ENCODE measurements around the gene GPR31.

GPR31 gene

GRCh38 chr6:167162591-167162990 lies 4.8 kb upstream of the GPR31 start:
- DNase-seq (ENCODE audit: low read depth, low spot score), result no peak
- no peak for TF ChIP-seq CTCF (IDR thresholded peaks at IDR 0.05; ENCODE audit: low read depth, low read length)
- no peak overlapping the region for H3K4me3 ChIP-seq (ENCODE audit: low read depth, low read length)
- in situ Hi-C loops (cut with HindIII; ENCODE audit: low sequenced_read_pairs), result no loop called here

- in situ Hi-C loops (cut with HindIII; ENCODE audit: low sequenced_read_pairs), result no loop called here
- DNase-seq (ENCODE audit: low read depth, low spot score), result no peak
Observed at GRCh38 chr6:167161851-167162467, 4.2 kb upstream of the GPR31 start.

GRCh38 chr6:167157414-167157813 lies 366 bp downstream of the GPR31 start:
- DNase-seq (ENCODE audit: low read depth, low spot score), result no peak
- no peak for TF ChIP-seq CTCF (IDR thresholded peaks at IDR 0.05; ENCODE audit: low read depth, low read length)
- H3K4me3 ChIP-seq (ENCODE audit: low read depth, low read length), result no peak overlapping the region
- in situ Hi-C loops (cut with HindIII; ENCODE audit: low sequenced_read_pairs), result no loop called here

More at GRCh38 chr6:167161851-167162467, 4.2 kb upstream of the GPR31 start:
- TF ChIP-seq CTCF (IDR thresholded peaks at IDR 0.05; ENCODE audit: low read depth, low read length), result no peak
- no peak overlapping the region for H3K4me3 ChIP-seq (ENCODE audit: low read depth, low read length)

- in situ Hi-C loops (cut with HindIII; ENCODE audit: low sequenced_read_pairs), result no loop called here
- no peak overlapping the region for H3K4me3 ChIP-seq (ENCODE audit: low read depth, low read length)
- no peak for TF ChIP-seq CTCF (IDR thresholded peaks at IDR 0.05; ENCODE audit: low read depth, low read length)
- no peak for DNase-seq (ENCODE audit: low read depth, low spot score)
Observed at GRCh38 chr6:167154895-167155294, 2.9 kb downstream of the GPR31 start.

GRCh38 chr6:167154291-167154690 lies 3.5 kb downstream of the GPR31 start:
- in situ Hi-C loops (cut with HindIII; ENCODE audit: low sequenced_read_pairs), result no loop called here
- no peak for DNase-seq (ENCODE audit: low read depth, low spot score)
- no peak overlapping the region for H3K4me3 ChIP-seq (ENCODE audit: low read depth, low read length)
- no peak for TF ChIP-seq CTCF (IDR thresholded peaks at IDR 0.05; ENCODE audit: low read depth, low read length)

GRCh38 chr6:167153521-167153959 lies 4.2 kb downstream of the GPR31 start:
- peak; percentile 54 for DNase-seq (ENCODE audit: low read depth, low spot score)
- in situ Hi-C loops (cut with HindIII; ENCODE audit: low sequenced_read_pairs), result no loop called here
- no peak for TF ChIP-seq CTCF (IDR thresholded peaks at IDR 0.05; ENCODE audit: low read depth, low read length)
- peak overlapping the region; percentile 12 for H3K4me3 ChIP-seq (ENCODE audit: low read depth, low read length)
